ENCODE measurements around the gene ZFP36L2. TPM values are rescaled to one million over a fixed set of nuclear protein-coding genes. Genes with fewer than 3 reads are reported as not detected.

The ZFP36L2 gene
- polyA plus RNA-seq, 2 of the 4 experiments (the other 2 are of a cell fraction): 10.5 to 17.3 TPM

DNA sequence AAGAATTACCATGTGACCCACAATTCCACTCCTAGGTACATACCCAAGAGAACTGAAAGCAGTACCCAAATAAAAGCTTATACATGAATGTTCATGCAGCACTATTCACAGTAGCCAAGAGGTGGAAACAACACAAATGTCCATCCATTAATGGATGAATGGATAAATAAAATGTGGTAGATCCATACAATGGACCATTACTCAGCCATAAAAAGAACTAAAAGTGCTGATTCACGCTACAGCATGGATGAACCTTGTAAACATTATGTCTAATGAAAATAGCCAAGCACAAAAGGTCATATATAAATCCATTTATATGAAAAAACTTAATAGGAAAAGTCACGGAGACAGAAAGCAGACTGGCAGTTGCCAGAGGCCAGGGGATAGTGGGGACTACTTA, 23.6 kb upstream of the ZFP36L2 start:
- Histone ChIP-seq H3K9me3 (no peaks in the 10 kb centered on the region), H3K4me2 (no peak overlapping the region), H3K27ac (0 out of 6 replicates have a peak overlapping the region, but pooled peaks of 1 of the 2 experiments have one; percentile 2), H3K4me3 (no peak overlapping the region), H3K4me1 (no peaks in the 10 kb centered on the region)
- POLR2A ChIA-PET: no interaction called here
- FAIRE-seq: no peak
- ATAC-seq: no peak
- DNase-seq (ENCODE audit: low read depth in 1 of 2, low spot score in 1 of 2): no peak
- CTCF ChIA-PET: no interaction called here
- no peak for TF ChIP-seq ZNF302 (CRISPR knock-in tag; IDR thresholded peaks at IDR 0.05)
- no peak for TF ChIP-seq CHD4 (IDR thresholded peaks at IDR 0.05; ENCODE audit: borderline replicate concordance)
- no peak for TF ChIP-seq CBX2 (IDR thresholded peaks at IDR 0.05; ENCODE audit: borderline replicate concordance, low read depth)
- TF ChIP-seq POLR2AphosphoS2 (conservative IDR thresholded peaks at IDR 0.05; ENCODE audit: low read length): no peak
- TF ChIP-seq PHF8 (IDR thresholded peaks at IDR 0.05; ENCODE audit: borderline replicate concordance, low read depth): no peak
- 93% methylated on average over 2 of the region's 2 CpGs for WGBS (ENCODE audit: missing lambda C conversion rate)

DNA sequence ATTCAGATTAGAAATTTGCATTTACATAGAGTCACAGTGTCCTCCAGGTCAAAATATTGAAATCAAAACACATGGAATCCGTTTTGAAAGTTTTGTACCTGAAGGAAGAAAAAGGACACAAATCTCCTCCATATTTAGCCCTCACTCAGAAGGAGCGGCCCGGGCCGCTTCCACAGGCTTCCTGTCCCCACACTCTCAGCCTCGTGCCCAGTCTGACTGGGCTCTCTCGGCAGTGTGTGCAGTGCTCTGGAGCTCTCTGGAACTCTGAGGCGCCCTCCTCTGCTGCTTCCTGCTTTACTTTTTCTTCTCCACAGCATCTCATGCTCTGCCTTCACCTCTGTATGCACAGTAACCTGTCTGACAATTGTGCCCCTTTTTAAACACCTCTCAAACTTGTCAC, 22.2 kb upstream of the ZFP36L2 start:
- no peak for DNase-seq (ENCODE audit: low read depth in 1 of 2, low spot score in 1 of 2)

GRCh38 chr2:43246641-43247040, 20.2 kb upstream of the ZFP36L2 start:
- DNase-seq (ENCODE audit: low read depth in 1 of 2, low spot score in 1 of 2): no peak
- CTCF ChIA-PET: interaction anchor here (2.6 kb wide), 1 partner anchor 272 kb away, joined by 7 read pairs; no protein-coding TSS in a partner anchor
- no peaks in the 10 kb centered on the region for H3K9me3 ChIP-seq
- H3K4me3 ChIP-seq: no peak overlapping the region
- POLR2A ChIA-PET: no interaction called here
- TF ChIP-seq HOXA7 (CRISPR knock-in tag; IDR thresholded peaks at IDR 0.05) (no peak), KDM1A (IDR thresholded peaks at IDR 0.05; ENCODE audit: low read depth) (no peak), RFX5 (IDR thresholded peaks at IDR 0.05) (no peak), TFCP2L1 (CRISPR knock-in tag; IDR thresholded peaks at IDR 0.05) (no peak), NPAS2 (CRISPR knock-in tag; IDR thresholded peaks at IDR 0.05; ENCODE audit: borderline replicate concordance) (no peak)
- 92% methylated on average over 3 of the region's 3 CpGs for WGBS (ENCODE audit: missing lambda C conversion rate)
- no peak overlapping the region for H3K27ac ChIP-seq
- no peak for ATAC-seq
- no peak overlapping the region for H3K4me2 ChIP-seq
- H3K4me1 ChIP-seq: no peaks in the 10 kb centered on the region
- FAIRE-seq: no peak

More for the DNA sequence above, 22.2 kb upstream of the ZFP36L2 start:
- H3K4me1 ChIP-seq: no peaks in the 10 kb centered on the region
- FAIRE-seq (no peak), ATAC-seq (no peak; a peak in 1 of 6 replicates)
- ChIA-PET POLR2A (no interaction called here), CTCF (interaction anchor here (0.7 to 1.2 kb wide), 3 partner anchors 22 to 246 kb away, joined by 3 read pairs; partner anchors contain the start of gene ZFP36L2)
- no peaks in the 10 kb centered on the region for H3K9me3 ChIP-seq
- TF ChIP-seq RCOR1 (IDR thresholded peaks at IDR 0.05; ENCODE audit: low read depth, low read length) (no peak), HOXA7 (CRISPR knock-in tag; IDR thresholded peaks at IDR 0.05) (no peak), ZNF302 (CRISPR knock-in tag; IDR thresholded peaks at IDR 0.05) (no peak), TP53 (CRISPR knock-in tag; IDR thresholded peaks at IDR 0.05) (no peak)
- 79% methylated on average over 7 of the region's 7 CpGs for whole genome bisulfite sequencing (ENCODE audit: missing lambda C conversion rate)
- no peak overlapping the region for H3K4me3 ChIP-seq
- no peak overlapping the region for H3K4me2 ChIP-seq
- no peak overlapping the region for H3K27ac ChIP-seq

- Histone ChIP-seq H3K4me3 (no peak overlapping the region), H3K4me1 (no peaks in the 10 kb centered on the region), H3K4me2 (no peak overlapping the region), H3K9me3 (no peaks in the 10 kb centered on the region), H3K27ac (no peak overlapping the region)
- no peak for FAIRE-seq
- WGBS (ENCODE audit: missing lambda C conversion rate): 91% methylated on average over 10 of the region's 10 CpGs
- no peak for DNase-seq (ENCODE audit: low read depth in 1 of 2, low spot score in 1 of 2)
- no peak for ATAC-seq
- no peak for TF ChIP-seq POLR2AphosphoS2 (conservative IDR thresholded peaks at IDR 0.05; ENCODE audit: low read length)
- TF ChIP-seq CHD4 (IDR thresholded peaks at IDR 0.05; ENCODE audit: borderline replicate concordance): no peak
- no peak for TF ChIP-seq MAZ (IDR thresholded peaks at IDR 0.05; ENCODE audit: borderline replicate concordance, low read depth, low read length)
- TF ChIP-seq ZNF302 (CRISPR knock-in tag; IDR thresholded peaks at IDR 0.05): no peak
- no peak for TF ChIP-seq ZC3H11A (IDR thresholded peaks at IDR 0.05)
- no peak for TF ChIP-seq NFE2L2 (conservative IDR thresholded peaks at IDR 0.05; ENCODE audit: low read length)
- no peak for TF ChIP-seq RNF2 (IDR thresholded peaks at IDR 0.05; ENCODE audit: borderline replicate concordance, low read depth)
- TF ChIP-seq E2F6 (IDR thresholded peaks at IDR 0.05; ENCODE audit: borderline replicate concordance, low read depth): no peak
- no peak for TF ChIP-seq CBX2 (IDR thresholded peaks at IDR 0.05; ENCODE audit: borderline replicate concordance, low read depth)
- TF ChIP-seq, protein P1, sequence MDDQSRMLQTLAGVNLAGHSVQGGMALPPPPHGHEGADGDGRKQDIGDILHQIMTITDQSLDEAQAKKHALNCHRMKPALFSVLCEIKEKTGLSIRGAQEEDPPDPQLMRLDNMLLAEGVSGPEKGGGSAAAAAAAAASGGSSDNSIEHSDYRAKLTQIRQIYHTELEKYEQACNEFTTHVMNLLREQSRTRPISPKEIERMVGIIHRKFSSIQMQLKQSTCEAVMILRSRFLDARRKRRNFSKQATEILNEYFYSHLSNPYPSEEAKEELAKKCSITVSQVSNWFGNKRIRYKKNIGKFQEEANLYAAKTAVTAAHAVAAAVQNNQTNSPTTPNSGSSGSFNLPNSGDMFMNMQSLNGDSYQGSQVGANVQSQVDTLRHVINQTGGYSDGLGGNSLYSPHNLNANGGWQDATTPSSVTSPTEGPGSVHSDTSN (IDR thresholded peaks at IDR 0.05): no peak
- TF ChIP-seq ZFP36 (IDR thresholded peaks at IDR 0.05; ENCODE audit: borderline replicate concordance, partially characterized antibody): no peak
- POLR2A ChIA-PET: no interaction called here
- CTCF ChIA-PET: interaction anchor here (1.1 to 4.2 kb wide), 7 partner anchors 13 to 413 kb away, joined by 3 to 50 read pairs (median 7); partner anchors contain the start of gene ZFP36L2
These were observed 15.2 kb upstream of the ZFP36L2 start for GRCh38 chr2:43241558-43241957.

Data from A549 (cell line).